ENCODE results near the gene SLC7A1. TPM values are rescaled to one million over a fixed set of nuclear protein-coding genes. Genes with fewer than 3 reads are reported as not detected.

The SLC7A1 gene
- total RNA-seq, 1 experiment from 2014 or later, result 45.4 TPM

- H3K36me3 ChIP-seq (ENCODE audit: insufficient read depth, low read length), result peaks cover 17% of the 10 kb centered on the region; the same call in 1 of the 2 replicates
- peaks cover 78% of the 10 kb centered on the region for H3K79me2 ChIP-seq (ENCODE audit: low read length)
- DNase-seq, result no peak
- H3K4me3 ChIP-seq (ENCODE audit: low read length), result no peak overlapping the region
- H3K4me1 ChIP-seq (ENCODE audit: low read length), result no peaks in the 10 kb centered on the region
- H3K9ac ChIP-seq (ENCODE audit: low read length), result no peak overlapping the region
- H3K27ac ChIP-seq (ENCODE audit: low read length), result no peak overlapping the region
- H2AFZ ChIP-seq (ENCODE audit: low read length), result no peak overlapping the region
- no peaks in the 10 kb centered on the region for H3K27me3 ChIP-seq (ENCODE audit: low read length)
- no peak overlapping the region for H3K4me2 ChIP-seq (ENCODE audit: low read depth, low read length, poor library complexity, severe bottlenecking)
- peaks cover 46% of the 10 kb centered on the region; the same call in 1 of the 2 replicates for H4K20me1 ChIP-seq (ENCODE audit: insufficient read depth, low read depth, low read length)
- no peaks in the 10 kb centered on the region for H3K9me2 ChIP-seq (replicated peaks; ENCODE audit: insufficient read depth, low read length)
- no peaks in the 10 kb centered on the region for H3K9me3 ChIP-seq (ENCODE audit: low read length)
These were observed 57.5 kb downstream of the SLC7A1 start for GRCh38 chr13:29537736-29538651.

GRCh38 chr13:29536853-29537252 lies 58.6 kb downstream of the SLC7A1 start:
- Histone ChIP-seq H3K27me3 (ENCODE audit: low read length) (no peaks in the 10 kb centered on the region), H4K20me1 (ENCODE audit: insufficient read depth, low read depth, low read length) (peaks cover 39% of the 10 kb centered on the region; the same call in 1 of the 2 replicates), H3K4me2 (ENCODE audit: low read depth, low read length, poor library complexity, severe bottlenecking) (no peak overlapping the region), H3K9ac (ENCODE audit: low read length) (no peak overlapping the region), H3K4me3 (ENCODE audit: low read length) (no peak overlapping the region), H3K9me2 (replicated peaks; ENCODE audit: insufficient read depth, low read length) (no peaks in the 10 kb centered on the region), H3K27ac (ENCODE audit: low read length) (no peak overlapping the region), H3K9me3 (ENCODE audit: low read length) (no peaks in the 10 kb centered on the region), H2AFZ (ENCODE audit: low read length) (no peak overlapping the region), H3K4me1 (ENCODE audit: low read length) (no peaks in the 10 kb centered on the region), H3K36me3 (ENCODE audit: insufficient read depth, low read length) (peaks cover 17% of the 10 kb centered on the region; the same call in 1 of the 2 replicates), H3K79me2 (ENCODE audit: low read length) (peaks cover 72% of the 10 kb centered on the region)
- DNase-seq, result no peak

DNA sequence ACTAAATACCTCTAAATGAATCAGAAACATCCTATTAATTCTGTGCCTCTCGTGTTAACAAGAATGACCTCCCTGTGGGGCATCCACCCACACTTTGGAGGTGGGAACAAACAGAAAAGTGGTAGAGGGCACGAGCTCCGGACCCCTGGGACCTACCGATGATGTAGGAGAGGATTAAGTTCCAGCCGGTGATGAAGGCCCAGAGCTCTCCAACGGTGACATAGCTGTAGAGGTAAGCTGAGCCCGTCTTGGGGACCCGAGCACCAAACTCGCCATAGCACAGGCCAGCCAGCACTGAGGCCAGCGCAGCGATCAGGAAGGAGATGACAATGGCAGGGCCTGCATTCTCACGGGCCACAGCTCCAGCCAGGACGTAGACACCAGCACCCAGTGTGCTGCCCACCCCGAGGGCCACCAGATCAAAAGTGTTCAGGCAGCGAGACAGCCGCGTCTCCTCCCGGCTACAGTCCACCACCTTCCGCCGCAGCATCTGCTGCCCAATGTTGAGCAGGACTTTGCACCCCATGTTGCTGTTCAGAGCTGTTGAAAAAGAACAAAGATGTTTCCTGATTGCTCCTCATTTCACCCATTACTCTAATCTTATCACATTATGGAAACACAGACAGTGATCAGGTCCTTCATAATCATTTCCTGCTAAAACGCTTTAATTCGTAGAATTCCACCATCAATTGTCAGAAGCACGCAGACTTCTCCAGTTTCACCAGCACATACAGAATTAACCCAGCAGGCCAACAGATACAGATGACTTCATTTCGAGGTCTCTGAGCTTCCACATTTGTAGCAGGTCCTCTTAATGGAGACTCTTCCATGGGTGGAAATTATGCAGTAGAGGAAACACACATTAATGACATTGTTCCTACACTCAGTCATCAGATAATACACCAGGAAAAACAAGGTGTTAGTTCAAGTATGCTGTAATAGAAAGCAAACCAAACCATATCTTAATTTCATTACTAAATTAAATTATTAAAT lies 59.5 kb downstream of the SLC7A1 start:
- Histone ChIP-seq H3K9ac (ENCODE audit: low read length) (no peak overlapping the region), H3K79me2 (ENCODE audit: low read length) (peaks cover 66% of the 10 kb centered on the region), H3K27ac (ENCODE audit: low read length) (no peak overlapping the region), H3K9me3 (ENCODE audit: low read length) (no peaks in the 10 kb centered on the region), H3K27me3 (ENCODE audit: low read length) (no peaks in the 10 kb centered on the region), H3K4me2 (ENCODE audit: low read depth, low read length, poor library complexity, severe bottlenecking) (no peak overlapping the region), H3K9me2 (replicated peaks; ENCODE audit: insufficient read depth, low read length) (no peaks in the 10 kb centered on the region), H3K36me3 (ENCODE audit: insufficient read depth, low read length) (peaks cover 19% of the 10 kb centered on the region; the same call in 1 of the 2 replicates), H2AFZ (ENCODE audit: low read length) (no peak overlapping the region), H3K4me1 (ENCODE audit: low read length) (no peaks in the 10 kb centered on the region), H3K4me3 (ENCODE audit: low read length) (no peak overlapping the region), H4K20me1 (ENCODE audit: insufficient read depth, low read depth, low read length) (peaks cover 34% of the 10 kb centered on the region; the same call in 1 of the 2 replicates)
- no peak for DNase-seq

DNA sequence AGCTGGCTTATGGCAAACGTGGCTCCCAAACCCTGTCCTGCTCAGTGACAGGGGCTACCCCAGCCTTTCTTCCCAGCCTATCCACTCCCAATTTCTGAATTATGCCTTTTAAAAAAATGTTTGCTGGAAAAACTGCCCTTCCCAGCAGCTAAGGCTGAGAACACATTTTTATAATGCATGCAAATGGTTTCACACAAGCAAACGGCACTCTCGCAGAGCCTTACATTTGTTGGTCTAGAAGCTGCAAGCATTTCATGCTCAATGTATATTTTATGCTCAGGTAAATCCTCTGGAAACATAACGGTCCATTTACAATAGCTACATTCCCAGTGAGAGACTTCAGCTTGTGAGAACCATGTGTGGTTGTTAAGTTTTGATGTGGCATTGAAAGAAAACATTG lies 61.4 kb downstream of the SLC7A1 start:
- Histone ChIP-seq H3K9me3 (ENCODE audit: low read length) (no peaks in the 10 kb centered on the region), H3K36me3 (ENCODE audit: insufficient read depth, low read length) (peaks cover 34% of the 10 kb centered on the region; the same call in 1 of the 2 replicates), H3K4me2 (ENCODE audit: low read depth, low read length, poor library complexity, severe bottlenecking) (no peak overlapping the region), H3K9me2 (replicated peaks; ENCODE audit: insufficient read depth, low read length) (no peaks in the 10 kb centered on the region), H2AFZ (ENCODE audit: low read length) (no peak overlapping the region), H3K27ac (ENCODE audit: low read length) (no peak overlapping the region), H3K79me2 (ENCODE audit: low read length) (peaks cover 48% of the 10 kb centered on the region), H3K4me3 (ENCODE audit: low read length) (no peak overlapping the region), H4K20me1 (ENCODE audit: insufficient read depth, low read depth, low read length) (peaks cover 22% of the 10 kb centered on the region; the same call in 1 of the 2 replicates), H3K4me1 (ENCODE audit: low read length) (no peaks in the 10 kb centered on the region), H3K9ac (ENCODE audit: low read length) (no peak overlapping the region), H3K27me3 (ENCODE audit: low read length) (no peaks in the 10 kb centered on the region)
- no peak for DNase-seq

DNA sequence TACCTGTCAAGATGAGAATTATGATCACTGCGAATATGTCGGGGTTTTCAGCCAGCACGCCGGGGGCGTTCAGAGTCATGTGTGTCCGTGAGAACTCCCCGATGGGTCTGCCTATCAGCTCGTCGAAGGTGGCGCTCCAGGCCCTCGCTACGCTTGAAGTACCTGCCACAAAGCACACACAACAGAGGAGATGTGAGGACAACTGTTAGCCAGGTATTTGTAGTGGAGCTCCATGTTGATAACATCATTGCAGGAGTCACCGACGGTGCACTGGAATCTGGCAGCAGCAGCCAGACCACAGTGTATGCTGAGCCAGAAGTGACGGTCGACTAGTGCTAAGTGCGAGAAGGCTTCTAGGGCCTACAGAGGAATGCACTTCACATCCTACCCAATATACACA lies 62.7 kb downstream of the SLC7A1 start:
- no peaks in the 10 kb centered on the region for H3K27me3 ChIP-seq (ENCODE audit: low read length)
- H3K9me2 ChIP-seq (replicated peaks; ENCODE audit: insufficient read depth, low read length), result no peaks in the 10 kb centered on the region
- peaks cover 37% of the 10 kb centered on the region; the same call in 1 of the 2 replicates for H3K36me3 ChIP-seq (ENCODE audit: insufficient read depth, low read length)
- H3K79me2 ChIP-seq (ENCODE audit: low read length), result peaks cover 35% of the 10 kb centered on the region
- H3K9me3 ChIP-seq (ENCODE audit: low read length), result no peaks in the 10 kb centered on the region
- H4K20me1 ChIP-seq (ENCODE audit: insufficient read depth, low read depth, low read length), result peaks cover 11% of the 10 kb centered on the region; the same call in 1 of the 2 replicates
- no peak overlapping the region for H3K4me2 ChIP-seq (ENCODE audit: low read depth, low read length, poor library complexity, severe bottlenecking)
- no peak overlapping the region for H3K27ac ChIP-seq (ENCODE audit: low read length)
- no peak for DNase-seq
- H2AFZ ChIP-seq (ENCODE audit: low read length), result no peak overlapping the region
- no peak overlapping the region for H3K4me3 ChIP-seq (ENCODE audit: low read length)
- H3K9ac ChIP-seq (ENCODE audit: low read length), result no peak overlapping the region
- no peaks in the 10 kb centered on the region for H3K4me1 ChIP-seq (ENCODE audit: low read length)

GRCh38 chr13:29532116-29532515 lies 63.4 kb downstream of the SLC7A1 start:
- H2AFZ ChIP-seq (ENCODE audit: low read length), result no peak overlapping the region
- H3K36me3 ChIP-seq (ENCODE audit: insufficient read depth, low read length), result peaks cover 37% of the 10 kb centered on the region; the same call in 1 of the 2 replicates
- no peak overlapping the region for H3K9ac ChIP-seq (ENCODE audit: low read length)
- DNase-seq, result no peak
- peaks cover 28% of the 10 kb centered on the region for H3K79me2 ChIP-seq (ENCODE audit: low read length)
- no peaks in the 10 kb centered on the region for H3K27me3 ChIP-seq (ENCODE audit: low read length)
- H3K9me2 ChIP-seq (replicated peaks; ENCODE audit: insufficient read depth, low read length), result no peaks in the 10 kb centered on the region
- H3K4me3 ChIP-seq (ENCODE audit: low read length), result no peak overlapping the region
- H3K9me3 ChIP-seq (ENCODE audit: low read length), result no peaks in the 10 kb centered on the region
- no peak overlapping the region for H3K4me2 ChIP-seq (ENCODE audit: low read depth, low read length, poor library complexity, severe bottlenecking)
- H3K27ac ChIP-seq (ENCODE audit: low read length), result no peak overlapping the region
- H3K4me1 ChIP-seq (ENCODE audit: low read length), result no peaks in the 10 kb centered on the region
- H4K20me1 ChIP-seq (ENCODE audit: insufficient read depth, low read depth, low read length), result peaks cover 4% of the 10 kb centered on the region; the same call in 1 of the 2 replicates

DNA sequence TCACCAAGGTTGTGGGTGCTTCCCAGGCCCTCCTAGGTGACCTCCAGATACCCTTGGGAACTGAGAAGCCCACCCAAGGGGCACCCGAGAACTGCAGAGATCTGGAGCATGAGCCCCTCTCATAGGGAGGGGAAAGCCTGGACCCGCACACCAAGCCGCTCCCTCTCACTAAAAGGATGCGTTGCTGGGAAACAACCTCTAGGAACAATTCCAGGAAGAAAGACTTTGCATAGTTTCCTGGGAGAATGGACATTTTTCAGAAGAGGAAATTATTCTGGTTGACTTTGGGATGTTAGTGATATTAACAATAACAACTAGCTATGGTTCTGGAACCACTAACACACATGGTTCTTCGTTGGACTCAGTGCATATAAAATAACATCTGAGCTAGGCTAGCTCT lies 64.6 kb downstream of the SLC7A1 start:
- Histone ChIP-seq H3K27ac (ENCODE audit: low read length) (no peak overlapping the region), H3K9ac (ENCODE audit: low read length) (no peak overlapping the region), H3K4me3 (ENCODE audit: low read length) (no peak overlapping the region), H2AFZ (ENCODE audit: low read length) (no peak overlapping the region), H4K20me1 (ENCODE audit: insufficient read depth, low read depth, low read length) (no peaks in the 10 kb centered on the region), H3K9me2 (replicated peaks; ENCODE audit: insufficient read depth, low read length) (no peaks in the 10 kb centered on the region), H3K4me2 (ENCODE audit: low read depth, low read length, poor library complexity, severe bottlenecking) (no peak overlapping the region), H3K79me2 (ENCODE audit: low read length) (peaks cover 19% of the 10 kb centered on the region), H3K4me1 (ENCODE audit: low read length) (no peaks in the 10 kb centered on the region), H3K36me3 (ENCODE audit: insufficient read depth, low read length) (peaks cover 30% of the 10 kb centered on the region; the same call in 1 of the 2 replicates), H3K27me3 (ENCODE audit: low read length) (no peaks in the 10 kb centered on the region), H3K9me3 (ENCODE audit: low read length) (no peaks in the 10 kb centered on the region)
- DNase-seq, result no peak

Measured in Karpas-422 (cell line).